Left lung (tissue), 10 donors: ENCODE results near the gene IQCK. TPM values are rescaled to one million over a fixed set of nuclear protein-coding genes. Genes with fewer than 3 reads are reported as not detected.

Experiments used
- ATAC-seq: fragments of 200-7000 bp; cut with Tn5 transposase; one replicate; pipeline ENCODE4 v1.9.1; 2020; ENCODE audit warnings: moderate library complexity
- DNase-seq, 4 donors: peaks; one replicate each; pipeline ENCODE4 v3.0.0-alpha.2; 2013 to 2020
- H3K27ac ChIP-seq, 2 donors: fragments of 200-600 bp; sonication (generic) in 1 of 2; one replicate each; pipeline versions ENCODE4 v1.5.0 to v1.8.0; 2020 to 2021
- H3K27me3 ChIP-seq, 2 donors: fragments of 200-600 bp; sonication (generic) in 1 of 2; one replicate each; pipeline versions ENCODE4 v1.5.0 to v1.8.0; 2020 to 2021
- H3K36me3 ChIP-seq, 2 donors: fragments of 200-600 bp; sonication (generic) in 1 of 2; one replicate each; pipeline versions ENCODE4 v1.5.0 to v1.8.0; 2020 to 2021
- H3K4me1 ChIP-seq, 2 donors: fragments of 200-600 bp; one replicate each; pipeline ENCODE4 v1.8.0; 2021
- H3K4me3 ChIP-seq, 2 donors: fragments of 200-600 bp; sonication (generic) in 1 of 2; one replicate each; pipeline versions ENCODE4 v1.5.0 to v1.8.0; 2020 to 2021; ENCODE audit warnings: mild to moderate bottlenecking in 1 of 2
- H3K9me3 ChIP-seq, 2 donors: fragments of 200-600 bp; sonication (generic) in 1 of 2; one replicate each; pipeline versions ENCODE4 v1.5.0 to v1.8.0; 2020 to 2021
- intact Hi-C, 2 donors: fragments of 100-400 bp; cut with DNase I; formaldehyde crosslinking; loops; one replicate each; pipeline versions ENCODE4 v1.11.2 to v1.14.2; 2022
- polyA plus RNA-seq, 6 donors: library from polyadenylated mRNA; unstranded; fragments of 120-200 nt; gene quantifications; one replicate each; pipeline ENCODE4 v1.2.1, GENCODE V29; 2013; ENCODE audit not compliant: insufficient read length in 6 of 6
- total RNA-seq, 2 donors: library from RNA; stranded (reverse); fragmentation: NEBNext Ultra II Directional; extraction: Animal tissue kit (Norgen Biotek cat#: 25700); gene quantifications; one replicate each; pipeline ENCODE4 v1.2.1, GENCODE V29; 2021
- TF ChIP-seq, protein P1 (sequence below), 2 donors: fragments of 200-600 bp; sonication (generic) in 1 of 2; IDR thresholded peaks; one replicate each; pipeline versions ENCODE4 v1.5.0 to v1.8.0; 2021; ENCODE audit warnings: antibody characterized with exemption in 2 of 2
- donor health status: DM: no; HTN: yes; CAD: no.
- donor health status: DM: no; HTN: no; CAD: no.

Gene IQCK
- total and polyA plus RNA-seq, 8 donors = 8.0 to 25.3 (median 22.1) TPM

DNA sequence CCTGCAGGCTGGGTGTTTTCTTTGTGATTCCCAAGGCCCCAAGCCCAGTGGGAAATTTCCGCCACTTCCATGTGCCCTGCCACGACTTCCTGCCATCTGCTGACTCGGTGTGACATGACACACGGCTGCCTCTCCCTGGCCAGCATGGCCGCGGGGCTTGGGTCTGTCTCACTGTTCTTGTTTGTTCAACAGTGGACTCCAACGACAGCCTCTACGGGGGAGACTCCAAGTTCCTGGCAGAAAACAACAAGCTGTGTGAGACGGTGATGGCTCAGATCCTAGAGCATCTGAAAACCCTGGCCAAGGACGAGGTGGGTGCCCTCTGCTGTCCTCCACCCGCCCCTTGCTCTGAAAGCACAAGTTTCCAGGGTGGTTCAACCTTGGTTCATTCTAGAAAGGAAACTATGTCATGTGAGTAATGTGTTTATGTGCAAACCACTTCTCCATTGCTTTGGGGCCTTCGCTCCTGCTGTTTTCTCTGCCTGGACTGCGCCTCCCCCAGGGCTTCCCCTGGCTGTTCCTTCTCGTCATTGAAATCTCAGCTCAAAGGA lies 26.8 kb upstream of the IQCK start:
- no peak overlapping the region for H3K4me3 ChIP-seq
- intact Hi-C loops = no loop called here
- peaks cover 5 to 22% of the 10 kb centered on the region in 2 donors for H3K4me1 ChIP-seq
- H3K9me3 ChIP-seq = no peaks in the 10 kb centered on the region
- H3K36me3 ChIP-seq = peaks cover 0 to 52% of the 10 kb centered on the region in 2 donors
- TF ChIP-seq, protein P1, sequence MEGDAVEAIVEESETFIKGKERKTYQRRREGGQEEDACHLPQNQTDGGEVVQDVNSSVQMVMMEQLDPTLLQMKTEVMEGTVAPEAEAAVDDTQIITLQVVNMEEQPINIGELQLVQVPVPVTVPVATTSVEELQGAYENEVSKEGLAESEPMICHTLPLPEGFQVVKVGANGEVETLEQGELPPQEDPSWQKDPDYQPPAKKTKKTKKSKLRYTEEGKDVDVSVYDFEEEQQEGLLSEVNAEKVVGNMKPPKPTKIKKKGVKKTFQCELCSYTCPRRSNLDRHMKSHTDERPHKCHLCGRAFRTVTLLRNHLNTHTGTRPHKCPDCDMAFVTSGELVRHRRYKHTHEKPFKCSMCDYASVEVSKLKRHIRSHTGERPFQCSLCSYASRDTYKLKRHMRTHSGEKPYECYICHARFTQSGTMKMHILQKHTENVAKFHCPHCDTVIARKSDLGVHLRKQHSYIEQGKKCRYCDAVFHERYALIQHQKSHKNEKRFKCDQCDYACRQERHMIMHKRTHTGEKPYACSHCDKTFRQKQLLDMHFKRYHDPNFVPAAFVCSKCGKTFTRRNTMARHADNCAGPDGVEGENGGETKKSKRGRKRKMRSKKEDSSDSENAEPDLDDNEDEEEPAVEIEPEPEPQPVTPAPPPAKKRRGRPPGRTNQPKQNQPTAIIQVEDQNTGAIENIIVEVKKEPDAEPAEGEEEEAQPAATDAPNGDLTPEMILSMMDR (IDR thresholded peaks at IDR 0.05) = no peak
- DNase-seq (no peak), ATAC-seq (peak; percentile 36)
- peak overlapping the region in 1 of 2 donors; percentile 35 for H3K27ac ChIP-seq
- no peaks in the 10 kb centered on the region for H3K27me3 ChIP-seq

DNA sequence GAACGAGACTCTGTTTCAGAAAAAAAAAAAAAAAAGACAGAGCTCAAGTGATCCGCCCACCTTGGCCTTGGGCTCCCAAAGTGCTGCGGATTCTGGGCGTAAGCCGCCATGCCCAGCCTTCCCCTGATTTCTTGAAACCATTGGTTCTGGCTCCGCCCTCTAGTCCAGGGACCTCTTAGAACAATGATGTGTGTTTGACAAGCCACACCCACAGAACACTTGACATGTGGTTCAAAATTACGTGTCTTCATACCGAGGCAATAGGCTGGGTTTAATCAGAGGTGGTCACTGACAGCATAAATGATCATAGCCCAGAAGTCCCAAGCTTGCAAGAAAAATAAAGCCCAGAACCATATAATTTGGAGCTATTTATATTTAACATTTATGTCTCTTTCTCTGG lies 23.1 kb upstream of the IQCK start:
- H3K27ac ChIP-seq = no peak overlapping the region
- TF ChIP-seq, protein P1 (IDR thresholded peaks at IDR 0.05) = no peak
- H3K4me1 ChIP-seq = peaks cover 17 to 49% of the 10 kb centered on the region in 2 donors
- no peak for ATAC-seq
- peaks cover 0 to 53% of the 10 kb centered on the region in 2 donors for H3K36me3 ChIP-seq
- H3K27me3 ChIP-seq = no peaks in the 10 kb centered on the region
- no peaks in the 10 kb centered on the region for H3K9me3 ChIP-seq
- intact Hi-C loops = no loop called here
- no peak for DNase-seq
- H3K4me3 ChIP-seq = no peak overlapping the region

DNA sequence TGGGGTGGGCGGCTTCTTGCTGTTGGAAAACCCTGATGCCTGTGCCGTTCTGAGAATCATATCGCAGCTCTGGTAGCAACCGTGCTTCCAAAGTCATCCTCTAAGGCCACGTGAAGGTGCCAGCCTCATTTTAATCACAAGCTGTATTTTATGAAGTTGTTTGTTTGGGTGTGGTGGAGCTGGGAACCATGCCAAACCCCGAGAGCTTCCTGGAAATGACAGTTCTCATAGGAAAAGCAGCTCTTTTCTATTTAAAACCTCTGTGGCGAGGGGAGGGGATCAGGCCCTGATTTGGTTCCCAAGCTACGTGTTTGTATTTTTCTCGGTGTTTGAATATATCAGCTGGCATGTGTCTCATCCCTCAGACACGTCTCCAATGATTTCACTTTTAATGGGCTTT lies 21.7 kb upstream of the IQCK start:
- ATAC-seq = peak; percentile 63
- Histone ChIP-seq H3K27ac (peak overlapping the region; percentile 43 to 77), H3K4me3 (no peak overlapping the region), H3K27me3 (no peaks in the 10 kb centered on the region), H3K36me3 (peaks cover 0 to 58% of the 10 kb centered on the region in 2 donors), H3K4me1 (peaks cover 26 to 44% of the 10 kb centered on the region in 2 donors), H3K9me3 (no peaks in the 10 kb centered on the region)
- peak in 3 of 4 donors; percentile 34 to 80 (median 71) for DNase-seq
- intact Hi-C loops = no loop called here
- TF ChIP-seq, protein P1 (IDR thresholded peaks at IDR 0.05) = no peak

DNA sequence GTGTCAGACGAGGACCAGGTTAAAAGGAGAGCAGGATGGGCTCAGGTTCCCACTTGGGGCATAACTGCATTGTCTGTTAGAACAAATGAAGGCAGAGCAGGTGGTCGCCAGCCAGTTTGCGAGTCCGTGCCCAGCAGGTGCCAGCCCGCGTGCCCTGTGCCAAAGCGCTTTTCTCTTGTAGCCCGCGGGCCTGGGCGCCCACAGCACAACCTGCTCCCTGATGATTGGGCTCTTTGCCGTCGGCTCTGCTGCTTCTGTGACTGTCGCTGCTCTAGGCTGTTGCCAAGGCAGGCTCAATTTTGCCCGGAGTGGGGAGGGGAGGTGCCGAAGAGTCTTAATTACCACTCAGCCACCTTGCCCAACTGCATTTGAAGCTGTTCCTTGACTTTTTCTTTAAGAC lies 21.1 kb upstream of the IQCK start:
- Histone ChIP-seq H3K27ac (peak overlapping the region; percentile 43 to 77), H3K4me1 (peaks cover 26 to 42% of the 10 kb centered on the region in 2 donors), H3K36me3 (peaks cover 0 to 58% of the 10 kb centered on the region in 2 donors), H3K9me3 (no peaks in the 10 kb centered on the region), H3K27me3 (no peaks in the 10 kb centered on the region), H3K4me3 (no peak overlapping the region)
- TF ChIP-seq, protein P1 (IDR thresholded peaks at IDR 0.05) = no peak
- DNase-seq (no peak), ATAC-seq (no peak)
- intact Hi-C loops = no loop called here

DNA sequence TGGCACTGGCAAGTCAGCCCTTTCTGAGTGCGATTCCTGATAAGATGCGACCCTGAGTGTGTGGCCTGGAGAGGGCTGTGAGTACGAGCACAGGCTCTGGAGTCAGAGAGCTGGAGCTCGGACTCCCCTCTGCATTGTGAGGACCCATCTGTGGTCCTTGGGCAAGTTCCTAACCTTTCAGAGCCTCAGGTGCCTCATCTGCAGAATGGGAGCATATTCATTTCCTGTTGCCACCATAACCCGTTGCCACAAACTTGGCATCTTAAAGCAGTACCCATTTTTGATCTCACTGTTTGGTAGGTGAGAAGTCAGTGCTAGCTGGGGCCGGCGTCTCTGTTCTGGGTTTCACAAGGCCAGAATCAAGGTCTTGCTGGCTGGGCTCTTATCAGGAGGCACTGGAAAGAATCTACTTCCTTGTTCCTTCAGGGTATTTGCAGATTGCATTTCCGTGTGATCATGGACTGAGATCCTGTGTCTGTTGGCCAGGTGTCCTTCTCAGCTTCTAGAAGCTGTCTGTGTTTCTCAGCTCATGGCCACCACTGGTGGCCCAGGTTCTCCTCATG lies 20.2 kb upstream of the IQCK start:
- no peaks in the 10 kb centered on the region for H3K9me3 ChIP-seq
- intact Hi-C loops = no loop called here
- H3K27ac ChIP-seq = peak overlapping the region in 1 of 2 donors; percentile 28
- TF ChIP-seq, protein P1 (IDR thresholded peaks at IDR 0.05) = no peak
- no peak overlapping the region for H3K4me3 ChIP-seq
- no peaks in the 10 kb centered on the region for H3K27me3 ChIP-seq
- H3K36me3 ChIP-seq = peaks cover 0 to 58% of the 10 kb centered on the region in 2 donors
- no peak for DNase-seq
- H3K4me1 ChIP-seq = peaks cover 26 to 43% of the 10 kb centered on the region in 2 donors
- no peak for ATAC-seq
